SU-DHL-6 (cell line): ENCODE measurements around the gene BGLAP.

Source experiments
- H2AFZ ChIP-seq: fragments of 200-600 bp; sonication (generic); 2 replicates; pipeline ENCODE4 v1.6.1; 2014; ENCODE audit warnings: low read depth, mild to moderate bottlenecking, moderate library complexity, mixed read lengths, antibody characterized with exemption, low read length; ENCODE audit not compliant: severe bottlenecking
- H3F3A ChIP-seq: fragments of 200-600 bp; shearing (Covaris generic); 2 replicates; pipeline ENCODE4 v1.6.0; 2016; ENCODE audit warnings: antibody characterized with exemption, mild to moderate bottlenecking; ENCODE audit not compliant: insufficient read depth
- H3K27ac ChIP-seq: fragments of 200-600 bp; sonication (generic); 2 replicates; pipeline ENCODE4 v1.5.1; 2016; ENCODE audit warnings: low read depth, mild to moderate bottlenecking, low read length, moderate library complexity, mixed read lengths
- H3K27me3 ChIP-seq: fragments of 200-600 bp; sonication (generic), shearing (Covaris generic); 2 replicates; pipeline ENCODE4 v1.6.0; 2014; ENCODE audit warnings: mild to moderate bottlenecking, low read length
- H3K36me3 ChIP-seq: fragments of 200-600 bp; sonication (generic); 2 replicates; pipeline ENCODE4 v1.6.1; 2014; ENCODE audit warnings: mild to moderate bottlenecking, low read length, mixed read lengths
- H3K4me2 ChIP-seq: fragments of 300-600, 200-600 bp; shearing (Covaris generic), sonication (generic); 2 replicates; pipeline ENCODE4 v1.6.0; 2014; ENCODE audit warnings: low read length, low read depth, mild to moderate bottlenecking; ENCODE audit not compliant: poor library complexity, severe bottlenecking
- H3K4me3 ChIP-seq: fragments of 200-600 bp; sonication (generic); 2 replicates; pipeline ENCODE4 v1.5.1; 2014; ENCODE audit warnings: antibody characterized with exemption, low read length, mild to moderate bottlenecking, mixed read lengths; ENCODE audit not compliant: insufficient read depth, poor library complexity, severe bottlenecking
- H3K79me2 ChIP-seq: fragments of 200-600 bp; sonication (generic); 2 replicates; pipeline ENCODE4 v1.6.1; 2014; ENCODE audit warnings: mild to moderate bottlenecking, low read length, moderate library complexity; ENCODE audit not compliant: insufficient read depth
- H3K9ac ChIP-seq: fragments of 200-600 bp; sonication (generic); 2 replicates; pipeline ENCODE4 v1.7.0; 2014; ENCODE audit warnings: mild to moderate bottlenecking, low read length
- H3K9me2 ChIP-seq: fragments of 200-600 bp; sonication (generic); replicated peaks from 2 replicates; pipeline ENCODE4 v1.6.1; 2014; ENCODE audit warnings: low read length; ENCODE audit not compliant: insufficient read depth
- H3K9me3 ChIP-seq: fragments of 200-600 bp; sonication (generic); 2 replicates; pipeline ENCODE4 v1.6.1; 2014; ENCODE audit warnings: low read length, mixed read lengths; ENCODE audit not compliant: insufficient read depth
- H4K20me1 ChIP-seq: fragments of 200-600 bp; sonication (generic); 2 replicates; pipeline ENCODE4 v1.6.1; 2014; ENCODE audit warnings: low read depth, mild to moderate bottlenecking, antibody characterized with exemption, low read length, moderate library complexity, mixed read lengths
- EZH2phosphoT487 ChIP-seq: fragments of 200-600 bp; sonication (generic), shearing (Covaris generic); conservative IDR thresholded peaks from 2 replicates; pipeline ENCODE4 v1.6.1; 2018; ENCODE audit warnings: mild to moderate bottlenecking, antibody characterized with exemption, low read length, moderate library complexity, mixed read lengths
- TF ChIP-seq, protein P1 (sequence below): fragments of 200-600 bp; sonication (generic); IDR thresholded peaks from one replicate; pipeline ENCODE4 v1.5.1; 2017; ENCODE audit warnings: antibody characterized with exemption, mild to moderate bottlenecking, low read length, moderate library complexity; ENCODE audit not compliant: insufficient read depth, poor library complexity, severe bottlenecking

BGLAP gene

DNA sequence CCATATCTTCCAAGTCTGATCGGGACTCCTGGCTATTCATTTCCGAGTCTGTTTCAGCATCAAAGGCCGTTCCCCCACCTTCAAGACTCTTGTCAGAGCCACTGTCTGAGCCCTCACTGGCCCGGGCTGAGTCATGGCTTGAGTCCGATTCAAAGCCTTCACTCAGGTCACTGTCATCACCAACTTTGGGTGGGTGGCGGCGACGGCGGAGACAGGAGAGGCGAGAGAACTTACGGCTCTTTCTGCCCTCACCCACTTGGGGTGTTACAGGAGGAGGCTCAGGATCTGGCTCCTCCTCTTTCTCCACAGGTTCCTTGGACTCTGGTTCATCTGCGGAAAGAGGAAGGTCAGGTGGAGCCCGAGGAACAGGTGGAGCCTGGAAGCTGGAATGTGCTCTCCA lies 24.1 kb downstream of the BGLAP start:
- TF ChIP-seq, protein P1, sequence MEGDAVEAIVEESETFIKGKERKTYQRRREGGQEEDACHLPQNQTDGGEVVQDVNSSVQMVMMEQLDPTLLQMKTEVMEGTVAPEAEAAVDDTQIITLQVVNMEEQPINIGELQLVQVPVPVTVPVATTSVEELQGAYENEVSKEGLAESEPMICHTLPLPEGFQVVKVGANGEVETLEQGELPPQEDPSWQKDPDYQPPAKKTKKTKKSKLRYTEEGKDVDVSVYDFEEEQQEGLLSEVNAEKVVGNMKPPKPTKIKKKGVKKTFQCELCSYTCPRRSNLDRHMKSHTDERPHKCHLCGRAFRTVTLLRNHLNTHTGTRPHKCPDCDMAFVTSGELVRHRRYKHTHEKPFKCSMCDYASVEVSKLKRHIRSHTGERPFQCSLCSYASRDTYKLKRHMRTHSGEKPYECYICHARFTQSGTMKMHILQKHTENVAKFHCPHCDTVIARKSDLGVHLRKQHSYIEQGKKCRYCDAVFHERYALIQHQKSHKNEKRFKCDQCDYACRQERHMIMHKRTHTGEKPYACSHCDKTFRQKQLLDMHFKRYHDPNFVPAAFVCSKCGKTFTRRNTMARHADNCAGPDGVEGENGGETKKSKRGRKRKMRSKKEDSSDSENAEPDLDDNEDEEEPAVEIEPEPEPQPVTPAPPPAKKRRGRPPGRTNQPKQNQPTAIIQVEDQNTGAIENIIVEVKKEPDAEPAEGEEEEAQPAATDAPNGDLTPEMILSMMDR, result no peak
- TF ChIP-seq EZH2phosphoT487, result no peak
- Histone ChIP-seq H3K27me3 (no peaks in the 10 kb centered on the region), H3F3A (no peaks in the 10 kb centered on the region), H3K4me2 (no peak overlapping the region), H4K20me1 (no peaks in the 10 kb centered on the region), H3K9ac (no peak overlapping the region), H3K9me2 (no peaks in the 10 kb centered on the region), H3K27ac (no peak overlapping the region), H3K79me2 (no peaks in the 10 kb centered on the region; the same call in 1 of the 2 replicates), H2AFZ (no peak overlapping the region), H3K9me3 (no peaks in the 10 kb centered on the region), H3K4me3 (no peak overlapping the region), H3K36me3 (peaks cover 13% of the 10 kb centered on the region; the same call in 1 of the 2 replicates)

DNA sequence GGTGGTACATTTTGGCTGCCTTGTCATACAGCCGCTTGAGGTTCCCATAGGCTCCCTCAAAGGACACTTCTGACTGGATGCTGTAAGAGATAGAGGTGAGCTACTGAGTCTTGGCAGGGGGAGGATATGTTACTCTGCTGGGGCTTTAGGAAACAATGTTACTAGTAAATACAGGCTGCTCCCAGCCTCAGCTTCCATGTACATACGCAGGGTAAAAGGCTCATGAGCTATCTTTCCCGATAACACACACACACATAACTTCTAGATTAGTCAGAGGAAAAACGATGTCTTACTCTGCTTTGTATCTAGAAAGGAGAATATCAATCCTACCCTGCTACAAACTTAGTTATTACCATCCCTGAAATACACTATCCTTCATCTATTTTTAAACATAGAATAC lies 26.4 kb downstream of the BGLAP start:
- peaks cover 15% of the 10 kb centered on the region for H3K36me3 ChIP-seq
- H4K20me1 ChIP-seq, result no peaks in the 10 kb centered on the region

DNA sequence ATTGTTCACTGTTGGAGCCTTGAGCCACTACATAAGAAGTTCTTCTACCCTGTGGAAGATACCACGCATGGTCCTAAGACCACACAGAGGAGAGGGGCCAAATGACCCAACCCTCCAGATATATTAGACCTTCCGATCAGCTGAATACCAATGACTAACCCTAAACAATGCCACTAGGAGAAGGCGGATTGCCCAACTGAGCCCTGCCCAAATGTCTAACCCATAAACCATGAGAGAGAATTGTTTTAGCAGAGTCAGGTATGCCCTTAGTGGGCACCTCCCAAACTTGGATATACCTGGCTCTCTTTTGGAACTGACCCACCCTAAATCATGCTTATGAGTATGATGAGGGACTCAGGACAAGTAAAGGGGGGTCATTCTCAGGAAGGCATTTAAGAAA lies 28.3 kb downstream of the BGLAP start:
- TF ChIP-seq, protein P1, result no peak
- TF ChIP-seq EZH2phosphoT487, result no peak
- peaks cover 28% of the 10 kb centered on the region for H3K36me3 ChIP-seq
- no peak overlapping the region for H2AFZ ChIP-seq
- no peak overlapping the region for H3K4me3 ChIP-seq
- H3K4me2 ChIP-seq, result no peak overlapping the region
- 0 out of 2 replicates have a peak, but pooled peaks cover 3% of the 10 kb centered on the region for H3F3A ChIP-seq
- no peaks in the 10 kb centered on the region for H3K9me3 ChIP-seq
- no peaks in the 10 kb centered on the region for H3K27me3 ChIP-seq
- no peak overlapping the region for H3K27ac ChIP-seq
- no peaks in the 10 kb centered on the region for H3K9me2 ChIP-seq
- H4K20me1 ChIP-seq, result no peaks in the 10 kb centered on the region
- H3K79me2 ChIP-seq, result no peaks in the 10 kb centered on the region
- H3K9ac ChIP-seq, result no peak overlapping the region

More for the DNA sequence above, 26.4 kb downstream of the BGLAP start:
- Histone ChIP-seq H3K27ac (no peak overlapping the region), H3K9me3 (no peaks in the 10 kb centered on the region), H3K79me2 (no peaks in the 10 kb centered on the region), H3K4me2 (no peak overlapping the region), H3F3A (0 out of 2 replicates have a peak, but pooled peaks cover 3% of the 10 kb centered on the region), H3K4me3 (no peak overlapping the region), H3K9ac (no peak overlapping the region), H3K9me2 (no peaks in the 10 kb centered on the region), H2AFZ (no peak overlapping the region), H3K27me3 (no peaks in the 10 kb centered on the region)
- TF ChIP-seq EZH2phosphoT487, result no peak
- TF ChIP-seq, protein P1, result no peak
